ENCODE results near the gene PSMB4.

GRCh38 chr1:151407304-151407703 is 7.9 kb downstream of the PSMB4 start:
- TF ChIP-seq CTCF (IDR thresholded peaks at IDR 0.05; ENCODE audit: low read depth, low read length) (no peak), EZH2phosphoT487 (IDR thresholded peaks at IDR 0.05; ENCODE audit: low read depth) (no peak)

Measured in OCI-LY3 (cell line).